Measurements from ENCODE around the gene FUT9.

Gene FUT9

GRCh38 chr6:96015518-96016333 lies at the start of gene FUT9:
FUT9 (plus strand) TSS chr6:96015974; CDS start chr6:96203156, 187,182 bp downstream.
- DNase-seq, result no peak

- DNase-seq, result no peak
These were observed 48.2 kb upstream of the FUT9 start for GRCh38 chr6:95967594-95967993.

- DNase-seq, result no peak
These were observed 41.8 kb upstream of the FUT9 start for GRCh38 chr6:95973976-95974375.

- no peak for DNase-seq
These were observed 37.5 kb upstream of the FUT9 start for GRCh38 chr6:95978230-95978629.

- no peak for DNase-seq
These were observed 23.9 kb upstream of the FUT9 start for GRCh38 chr6:95991906-95992305.

GRCh38 chr6:95994151-95994550 lies 21.6 kb upstream of the FUT9 start:
- no peak for DNase-seq

GRCh38 chr6:95998133-95998532 lies 17.6 kb upstream of the FUT9 start:
- DNase-seq, result no peak

- no peak for DNase-seq
These were observed 13.7 kb upstream of the FUT9 start for GRCh38 chr6:96001891-96002575.

DNA sequence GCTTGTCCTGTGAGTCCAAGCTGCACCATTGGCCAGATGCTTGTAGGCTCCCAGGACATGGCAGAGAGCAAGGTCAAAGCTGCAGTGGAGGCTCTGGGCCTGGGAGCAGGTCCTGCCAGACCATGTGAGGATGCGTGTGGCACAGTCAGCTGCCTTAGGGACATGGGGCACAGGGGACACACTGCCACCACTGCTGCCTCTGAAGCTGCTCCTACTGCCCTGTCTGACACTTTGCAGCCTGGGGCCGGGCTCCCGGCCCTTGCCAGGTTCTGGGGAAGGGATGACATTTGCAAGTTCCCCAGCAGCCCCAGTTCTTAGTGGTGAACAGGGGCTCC lies 13.2 kb upstream of the FUT9 start:
- DNase-seq, result no peak

DNA sequence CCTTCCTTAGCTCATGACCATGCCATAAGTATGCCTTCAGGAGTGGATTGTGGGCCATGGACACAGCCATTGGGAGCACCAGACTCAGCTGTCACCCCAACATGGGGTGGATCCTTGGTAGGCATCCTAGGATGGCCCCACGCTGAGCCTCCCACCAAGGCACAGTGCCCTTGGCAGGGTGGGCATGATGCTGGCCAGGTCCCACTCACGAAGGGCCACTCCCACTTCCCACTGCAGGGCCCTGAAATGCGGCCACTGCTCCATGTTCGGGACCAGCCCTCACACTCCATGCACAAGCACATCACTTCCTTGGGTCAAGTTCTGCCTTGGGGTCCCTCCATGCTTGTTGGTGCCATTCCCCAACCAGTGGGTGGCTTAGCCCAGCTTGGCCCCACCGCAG lies 12.9 kb upstream of the FUT9 start:
- DNase-seq, result no peak

DNA sequence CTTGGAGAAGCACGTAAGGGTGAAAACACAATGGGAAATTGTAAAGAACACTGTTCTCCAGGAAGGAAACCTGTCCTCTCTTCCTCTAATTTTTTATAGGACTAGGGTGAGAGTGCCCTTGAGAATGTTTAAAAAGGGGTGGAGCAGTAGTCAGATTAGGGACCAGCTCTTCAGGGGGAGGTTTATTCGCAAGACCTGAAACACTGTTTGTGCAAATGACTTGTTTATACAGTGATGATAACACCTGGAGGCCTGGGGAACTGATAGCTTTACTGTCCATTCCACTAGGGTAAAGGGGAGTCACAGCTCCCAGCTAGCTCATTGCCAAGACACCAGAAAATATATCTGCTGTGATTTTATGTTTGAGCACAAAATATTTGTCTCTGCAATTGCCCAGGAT lies 8.1 kb upstream of the FUT9 start:
- no peak for DNase-seq

- DNase-seq, result no peak
These were observed 2.2 kb upstream of the FUT9 start for GRCh38 chr6:96013531-96013930.

DNA sequence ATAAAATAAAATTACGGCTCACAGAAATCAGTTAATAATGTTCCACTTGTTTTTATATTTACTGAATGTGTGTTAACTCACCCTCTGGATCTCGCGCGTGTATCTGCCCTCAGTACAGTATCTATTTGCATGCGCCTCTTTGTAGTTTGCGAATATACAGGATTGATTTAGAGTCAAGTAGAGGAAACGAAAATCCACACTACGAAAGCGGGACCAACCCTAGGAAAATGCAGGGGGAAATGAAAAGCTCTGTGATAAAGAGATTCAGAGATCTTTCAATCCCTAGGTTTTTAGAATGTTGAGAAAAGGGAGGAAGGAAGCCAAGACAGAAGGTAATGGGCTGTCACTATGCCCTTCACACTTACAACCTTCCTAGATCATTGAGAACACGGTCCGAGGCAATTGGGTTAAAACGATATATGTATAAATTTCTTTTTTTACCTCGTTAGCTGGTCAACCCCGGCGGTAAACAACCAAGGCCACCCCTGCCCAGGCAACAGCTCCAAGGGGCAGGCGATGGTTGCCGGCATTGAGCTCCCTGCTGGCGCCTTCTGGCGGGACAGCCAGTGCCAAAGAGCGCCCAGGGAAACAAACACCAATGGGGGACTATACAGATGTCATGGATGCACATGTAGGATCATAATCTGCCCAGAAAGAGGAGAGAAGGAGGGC lies 792 bp upstream of the FUT9 start:
- no peak for DNase-seq

DNA sequence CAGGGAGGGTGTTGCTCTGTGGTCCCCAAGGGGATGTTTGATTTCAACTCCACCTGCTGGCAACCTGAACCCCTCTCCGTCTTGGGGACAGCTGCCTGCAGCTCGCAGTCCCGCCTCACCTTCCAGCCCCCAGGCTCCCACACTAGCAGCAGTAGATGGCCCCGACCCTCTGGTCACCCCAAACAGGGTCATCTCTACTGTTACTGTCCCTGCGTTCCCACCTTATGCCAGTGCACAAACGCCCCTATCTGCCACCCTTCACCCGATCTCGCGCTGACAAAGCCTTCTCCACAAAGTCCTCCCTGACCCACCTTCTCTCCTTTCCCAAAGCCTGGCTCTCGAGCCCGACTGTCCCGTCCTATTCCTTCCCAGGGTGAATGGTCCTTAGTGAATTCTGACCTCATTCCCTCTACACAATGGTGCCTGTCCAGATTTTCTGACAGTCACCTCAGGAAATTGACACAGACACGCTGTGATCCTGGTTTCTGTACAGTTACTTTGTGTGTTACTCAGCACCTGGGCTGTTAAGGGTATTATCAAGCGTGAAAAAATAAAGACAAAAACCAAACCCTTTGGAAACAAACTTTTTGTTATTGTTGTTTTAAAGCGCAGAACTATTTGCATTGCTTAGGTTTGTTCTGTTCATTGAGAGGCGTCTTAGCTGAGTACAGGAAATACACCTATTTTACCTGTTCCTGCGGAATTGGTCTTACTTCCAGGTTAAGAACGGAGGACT lies 728 bp downstream of the FUT9 start:
- DNase-seq, result no peak

DNA sequence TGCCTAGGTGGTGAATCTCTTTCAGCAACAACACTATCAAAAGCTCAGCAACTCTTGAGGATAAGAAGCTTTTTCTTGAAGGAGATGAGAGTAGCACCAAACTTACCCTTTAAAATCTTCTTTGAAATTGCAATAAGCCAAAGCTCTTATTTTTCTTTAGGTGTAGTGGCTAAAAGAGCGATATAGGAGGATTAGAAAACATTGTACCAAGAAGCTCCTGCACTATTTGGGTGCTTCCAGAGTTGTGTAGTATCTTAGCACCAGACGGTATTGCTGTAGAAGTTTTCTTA lies 1.2 kb downstream of the FUT9 start:
- no peak for DNase-seq

DNA sequence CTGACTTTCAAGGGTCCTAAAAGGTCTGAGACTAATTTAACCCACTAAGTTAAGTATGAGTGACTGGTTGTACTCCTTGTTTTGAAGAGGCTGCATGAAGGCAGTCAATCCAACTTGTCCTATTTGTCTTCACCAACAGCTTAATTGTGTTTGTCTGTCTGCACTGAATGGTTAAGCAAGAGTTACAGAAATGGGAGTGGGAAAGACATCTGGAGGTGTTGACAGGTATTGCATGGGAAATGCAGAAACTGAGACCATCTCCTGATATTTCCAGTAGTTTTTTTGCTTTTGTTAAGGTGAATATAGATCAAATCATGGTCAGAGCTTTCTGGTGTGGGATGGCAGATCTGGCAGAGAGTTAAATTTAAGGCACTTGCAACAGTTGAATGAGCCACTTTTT lies 6.5 kb downstream of the FUT9 start:
- no peak for DNase-seq

GRCh38 chr6:96032661-96033060 lies 16.9 kb downstream of the FUT9 start:
- DNase-seq, result no peak

DNA sequence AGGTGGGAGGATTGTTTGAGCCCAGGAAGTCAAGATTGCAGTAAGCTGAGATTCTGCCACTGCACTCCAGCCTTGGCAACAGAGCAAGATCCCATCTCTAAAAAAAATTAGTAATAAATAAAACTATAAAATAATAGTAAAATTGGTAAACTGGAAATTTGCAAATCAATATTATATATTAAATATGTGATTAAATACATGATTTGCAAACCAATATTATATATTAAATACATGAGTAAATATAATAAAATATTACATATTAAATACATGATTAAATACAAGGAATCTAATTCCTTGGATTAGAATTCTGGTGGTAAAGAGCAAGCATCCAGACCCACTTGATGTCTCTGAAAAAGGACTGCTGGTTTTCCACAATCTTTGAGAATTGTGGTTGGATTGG lies 35.8 kb downstream of the FUT9 start:
- DNase-seq, result no peak

- DNase-seq, result no peak
These were observed 42.3 kb downstream of the FUT9 start for GRCh38 chr6:96058082-96058481.

DNA sequence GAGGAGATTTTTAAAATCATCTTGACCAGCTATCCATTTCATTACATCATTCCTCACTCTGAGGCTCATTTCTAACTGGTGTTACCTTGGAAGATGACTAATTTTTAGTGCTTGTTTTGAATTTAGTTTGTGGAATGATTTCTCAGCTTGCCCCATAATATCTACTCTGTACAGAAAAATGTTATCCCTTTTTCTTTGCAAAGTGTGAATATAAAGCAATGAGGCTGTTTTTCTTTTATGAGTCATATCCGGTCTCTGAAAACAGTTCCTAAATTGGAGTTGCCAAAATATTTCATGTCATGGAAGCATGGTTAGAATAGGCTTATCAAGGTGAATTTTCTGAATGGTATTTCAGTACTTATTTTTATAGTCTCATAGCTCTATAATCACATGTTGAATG lies 43.8 kb downstream of the FUT9 start:
- DNase-seq, result no peak

- no peak for DNase-seq
These were observed 44.5 kb downstream of the FUT9 start for GRCh38 chr6:96060249-96060648.

- DNase-seq, result no peak
These were observed 49.4 kb downstream of the FUT9 start for GRCh38 chr6:96065213-96065612.

DNA sequence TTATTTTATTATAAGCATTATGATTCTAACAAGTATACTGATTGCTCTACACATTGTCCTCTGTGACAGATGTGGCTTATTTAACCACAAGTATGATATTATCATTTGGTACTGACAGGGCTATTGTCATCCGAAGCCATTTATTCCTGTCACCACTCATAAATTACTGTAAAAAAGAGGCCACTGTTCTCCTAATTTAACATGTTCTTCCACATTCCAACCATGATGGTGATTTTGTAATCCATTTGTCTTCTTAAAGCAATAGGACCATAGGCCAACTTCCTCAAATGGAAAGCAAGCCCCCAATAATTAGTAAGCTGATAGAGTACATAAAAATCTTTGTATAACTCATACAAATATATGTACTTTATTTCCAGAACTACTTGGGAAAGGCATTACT lies 50.6 kb downstream of the FUT9 start:
- no peak for DNase-seq

DNA sequence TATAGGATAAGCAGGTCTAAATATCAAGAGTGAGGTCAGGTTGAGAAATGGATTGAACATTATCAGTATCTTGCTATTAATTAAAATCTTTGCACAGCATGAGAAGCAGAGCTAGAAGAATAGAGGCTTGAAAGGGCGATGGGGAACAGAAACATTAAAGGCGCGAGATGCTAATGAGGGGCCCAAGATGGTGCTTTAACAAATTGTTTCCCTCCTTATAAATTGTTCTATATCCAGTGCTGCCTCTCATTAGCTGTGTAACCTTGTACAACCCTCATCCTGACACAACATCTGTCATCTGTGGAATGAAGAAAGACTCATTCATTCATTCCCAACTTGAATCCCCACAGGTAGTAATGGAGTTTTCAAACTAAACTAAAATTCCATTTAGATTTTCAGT lies 57.8 kb downstream of the FUT9 start:
- DNase-seq, result no peak

All from fibroblast of skin of right biceps (primary cell).